OCI-LY1 (cell line): Measurements from ENCODE around the gene E2F8.

Experiments
- H2AFZ ChIP-seq: fragments of 200-600 bp; sonication (generic), shearing (Covaris generic); 2 replicates; pipeline ENCODE4 v1.6.0; 2014; ENCODE audit warnings: antibody characterized with exemption, mild to moderate bottlenecking, low read length
- H3F3A ChIP-seq: fragments of 200-600 bp; sonication (generic), shearing (Covaris generic); 2 replicates; pipeline ENCODE4 v1.6.0; 2014; ENCODE audit warnings: mild to moderate bottlenecking, antibody characterized with exemption, low read length, moderate library complexity; ENCODE audit not compliant: insufficient read depth
- H3K27ac ChIP-seq: fragments of 200-600 bp; sonication (generic); 2 replicates; pipeline ENCODE4 v1.5.1; 2014; ENCODE audit warnings: low read length, mixed run types, mild to moderate bottlenecking, low read depth; ENCODE audit not compliant: poor library complexity, severe bottlenecking
- H3K27me3 ChIP-seq: fragments of 200-600 bp; sonication (generic); 2 replicates; pipeline ENCODE4 v1.6.0; 2014; ENCODE audit warnings: antibody characterized with exemption, mild to moderate bottlenecking, low read length, moderate library complexity; ENCODE audit not compliant: insufficient read depth
- H3K36me3 ChIP-seq: fragments of 200-600 bp; sonication (generic); 2 replicates; pipeline ENCODE4 v1.6.1; 2014; ENCODE audit warnings: mild to moderate bottlenecking, antibody characterized with exemption, low read length, moderate library complexity, mixed read lengths; ENCODE audit not compliant: insufficient read depth
- H3K4me1 ChIP-seq: fragments of 200-600 bp; sonication (generic); 2 replicates; pipeline ENCODE4 v1.5.1; 2014; ENCODE audit warnings: mild to moderate bottlenecking, low read length, moderate library complexity; ENCODE audit not compliant: insufficient read depth, severe bottlenecking
- H3K4me2 ChIP-seq: fragments of 200-600 bp; sonication (generic), shearing (Covaris generic); 2 replicates; pipeline ENCODE4 v1.6.1; 2014; ENCODE audit warnings: low read length
- H3K4me3 ChIP-seq: fragments of 200-600 bp; sonication (generic); 2 replicates; pipeline ENCODE4 v1.5.1; 2014; ENCODE audit warnings: low read length, low read depth, mild to moderate bottlenecking, mixed read lengths; ENCODE audit not compliant: poor library complexity, severe bottlenecking
- H3K79me2 ChIP-seq: fragments of 200-600 bp; shearing (Covaris generic); 2 replicates; pipeline ENCODE4 v1.6.1; 2016; ENCODE audit warnings: mixed run types, low read length, mixed read lengths; ENCODE audit not compliant: insufficient read depth
- H3K9ac ChIP-seq: fragments of 200-600 bp; sonication (generic), shearing (Covaris generic); 2 replicates; pipeline ENCODE4 v1.6.1; 2014; ENCODE audit warnings: mild to moderate bottlenecking, low read length, mixed read lengths
- H3K9me2 ChIP-seq: fragments of 200-600 bp; sonication (generic), shearing (Covaris generic); 2 replicates; pipeline ENCODE4 v1.6.1; 2014; ENCODE audit warnings: low read depth, mild to moderate bottlenecking, low read length, mixed read lengths
- H3K9me3 ChIP-seq: fragments of 200-600 bp; shearing (Covaris generic); 2 replicates; pipeline ENCODE4 v1.6.1; 2014; ENCODE audit warnings: low read length, mixed read lengths
- H4K20me1 ChIP-seq: fragments of 200-600 bp; sonication (generic), shearing (Covaris generic); 2 replicates; pipeline ENCODE4 v1.6.0; 2016; ENCODE audit warnings: mild to moderate bottlenecking, low read length; ENCODE audit not compliant: insufficient read depth
- CTCF ChIP-seq: fragments of 200-600 bp; sonication (generic), shearing (Covaris generic); IDR thresholded peaks from 2 replicates; pipeline ENCODE4 v1.5.1; 2017; ENCODE audit warnings: mild to moderate bottlenecking, antibody characterized with exemption, low read length, moderate library complexity, mixed read lengths
- EZH2 ChIP-seq: fragments of 200-600 bp; sonication (generic), shearing (Covaris generic); IDR thresholded peaks from 2 replicates; pipeline ENCODE4 v1.8.0; 2017; ENCODE audit warnings: borderline replicate concordance, mixed run types, mild to moderate bottlenecking, antibody characterized with exemption, low read length, moderate library complexity, mixed read lengths

Gene E2F8

GRCh38 chr11:19245351-19245750 is 4.6 kb upstream of the E2F8 start:
- Histone ChIP-seq H3K4me1 (peaks cover 16% of the 10 kb centered on the region), H2AFZ (no peak overlapping the region), H3K4me3 (no peak overlapping the region), H3K4me2 (no peak overlapping the region), H3F3A (no peaks in the 10 kb centered on the region), H3K9me3 (peaks cover 12% of the 10 kb centered on the region), H3K9ac (no peak overlapping the region), H3K9me2 (no peaks in the 10 kb centered on the region), H3K36me3 (no peaks in the 10 kb centered on the region), H4K20me1 (no peaks in the 10 kb centered on the region), H3K27me3 (no peaks in the 10 kb centered on the region), H3K27ac (no peak overlapping the region), H3K79me2 (peaks cover 3% of the 10 kb centered on the region)
- TF ChIP-seq EZH2 (no peak), CTCF (no peak)

GRCh38 chr11:19244621-19245020 is 3.9 kb upstream of the E2F8 start:
- Histone ChIP-seq H3K4me3 (no peak overlapping the region), H2AFZ (no peak overlapping the region), H3K36me3 (no peaks in the 10 kb centered on the region), H3K9me2 (no peaks in the 10 kb centered on the region), H3K9ac (no peak overlapping the region), H3K27ac (no peak overlapping the region), H3K79me2 (peaks cover 10% of the 10 kb centered on the region), H4K20me1 (no peaks in the 10 kb centered on the region), H3K4me2 (no peak overlapping the region), H3F3A (no peaks in the 10 kb centered on the region), H3K9me3 (peaks cover 7% of the 10 kb centered on the region), H3K4me1 (peaks cover 16% of the 10 kb centered on the region), H3K27me3 (no peaks in the 10 kb centered on the region)
- TF ChIP-seq CTCF (no peak), EZH2 (no peak)

- peaks cover 6% of the 10 kb centered on the region; the same call in 1 of the 2 replicates for H3K9me3 ChIP-seq
- H4K20me1 ChIP-seq: no peaks in the 10 kb centered on the region
- no peak overlapping the region for H3K9ac ChIP-seq
- TF ChIP-seq CTCF (no peak), EZH2 (no peak)
- no peaks in the 10 kb centered on the region for H3K9me2 ChIP-seq
- H3K27me3 ChIP-seq: no peaks in the 10 kb centered on the region
- no peak overlapping the region for H3K4me3 ChIP-seq
- peaks cover 14% of the 10 kb centered on the region for H3K79me2 ChIP-seq
- H3K27ac ChIP-seq: no peak overlapping the region
- peaks cover under 1% of the 10 kb centered on the region; the same call in 1 of the 2 replicates for H3K36me3 ChIP-seq
- no peaks in the 10 kb centered on the region for H3F3A ChIP-seq
- no peak overlapping the region for H3K4me2 ChIP-seq
- H3K4me1 ChIP-seq: peaks cover 21% of the 10 kb centered on the region
- no peak overlapping the region for H2AFZ ChIP-seq
These were observed 3.3 kb upstream of the E2F8 start for GRCh38 chr11:19244084-19244483.
